AG09309 (cell line): ENCODE results near the gene HK1.
A peak's percentile ranks its signal among the peaks of the same experiment; 100 is the strongest.

ENCODE experiments used
- DNase-seq: peaks from one replicate; pipeline ENCODE4 v3.0.0-alpha.2; 2010; ENCODE audit warnings: low read depth
- H3K4me3 ChIP-seq: 2 replicates; pipeline ENCODE4 v1.5.1; 2011; ENCODE audit warnings: mild to moderate bottlenecking, low read depth, low read length, moderate library complexity; ENCODE audit not compliant: control insufficient read depth
- TF ChIP-seq, protein P1 (sequence below): IDR thresholded peaks from 2 replicates; pipeline ENCODE4 v1.5.1; 2011; ENCODE audit warnings: mild to moderate bottlenecking, low read depth, low read length, inconsistent platforms; ENCODE audit not compliant: insufficient read depth, control insufficient read depth; ENCODE audit errors: missing control alignments

HK1 gene

DNA sequence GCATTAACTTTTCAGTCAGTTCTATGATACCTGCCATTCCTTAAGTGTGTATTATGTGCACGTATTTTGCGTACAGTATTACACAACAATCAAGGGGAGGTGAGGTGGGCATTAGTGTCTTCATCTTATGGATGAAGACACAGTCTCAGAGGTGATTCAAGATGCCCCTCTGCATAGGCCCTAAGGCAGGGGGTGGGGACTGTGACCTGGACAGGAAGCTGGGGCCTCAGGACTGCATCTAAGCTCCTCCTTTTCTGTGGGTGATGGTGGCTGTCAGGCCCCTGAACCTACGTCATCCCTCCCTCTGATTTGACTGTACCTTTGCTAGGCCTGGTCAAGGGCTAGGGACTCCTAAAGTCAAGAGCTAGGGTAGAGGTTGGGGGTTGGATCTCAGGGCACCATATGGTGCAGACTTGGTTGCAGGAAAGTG lies 38.9 kb downstream of the HK1 start:
- TF ChIP-seq, protein P1, sequence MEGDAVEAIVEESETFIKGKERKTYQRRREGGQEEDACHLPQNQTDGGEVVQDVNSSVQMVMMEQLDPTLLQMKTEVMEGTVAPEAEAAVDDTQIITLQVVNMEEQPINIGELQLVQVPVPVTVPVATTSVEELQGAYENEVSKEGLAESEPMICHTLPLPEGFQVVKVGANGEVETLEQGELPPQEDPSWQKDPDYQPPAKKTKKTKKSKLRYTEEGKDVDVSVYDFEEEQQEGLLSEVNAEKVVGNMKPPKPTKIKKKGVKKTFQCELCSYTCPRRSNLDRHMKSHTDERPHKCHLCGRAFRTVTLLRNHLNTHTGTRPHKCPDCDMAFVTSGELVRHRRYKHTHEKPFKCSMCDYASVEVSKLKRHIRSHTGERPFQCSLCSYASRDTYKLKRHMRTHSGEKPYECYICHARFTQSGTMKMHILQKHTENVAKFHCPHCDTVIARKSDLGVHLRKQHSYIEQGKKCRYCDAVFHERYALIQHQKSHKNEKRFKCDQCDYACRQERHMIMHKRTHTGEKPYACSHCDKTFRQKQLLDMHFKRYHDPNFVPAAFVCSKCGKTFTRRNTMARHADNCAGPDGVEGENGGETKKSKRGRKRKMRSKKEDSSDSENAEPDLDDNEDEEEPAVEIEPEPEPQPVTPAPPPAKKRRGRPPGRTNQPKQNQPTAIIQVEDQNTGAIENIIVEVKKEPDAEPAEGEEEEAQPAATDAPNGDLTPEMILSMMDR: no peak
- no peak overlapping the region for H3K4me3 ChIP-seq
- no peak for DNase-seq

DNA sequence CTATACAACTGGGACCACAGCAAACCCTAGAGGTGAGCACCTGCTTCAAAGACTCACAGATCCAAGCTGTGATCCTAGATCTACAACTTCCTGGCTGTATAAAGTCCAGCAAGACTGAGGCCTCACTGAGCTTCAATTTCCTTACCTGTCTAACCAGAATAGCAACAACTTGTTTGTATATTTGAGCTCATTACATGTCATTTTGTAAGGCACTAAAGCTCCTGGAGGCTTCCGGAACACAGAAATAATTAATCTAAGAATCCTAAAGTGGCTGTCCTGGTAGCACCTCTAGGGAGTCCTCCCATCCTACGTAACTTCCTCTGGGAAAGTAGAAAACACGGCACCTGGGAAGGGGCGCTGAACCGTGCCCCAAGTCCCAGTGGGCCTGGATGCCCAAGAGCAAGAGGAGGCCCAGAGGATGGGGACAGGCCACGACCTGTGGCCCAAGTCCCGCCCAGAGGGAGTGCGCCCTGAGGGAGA lies 39.4 kb downstream of the HK1 start:
- peak overlapping the region; percentile 91 for H3K4me3 ChIP-seq
- no peak for DNase-seq
- TF ChIP-seq, protein P1: no peak

DNA sequence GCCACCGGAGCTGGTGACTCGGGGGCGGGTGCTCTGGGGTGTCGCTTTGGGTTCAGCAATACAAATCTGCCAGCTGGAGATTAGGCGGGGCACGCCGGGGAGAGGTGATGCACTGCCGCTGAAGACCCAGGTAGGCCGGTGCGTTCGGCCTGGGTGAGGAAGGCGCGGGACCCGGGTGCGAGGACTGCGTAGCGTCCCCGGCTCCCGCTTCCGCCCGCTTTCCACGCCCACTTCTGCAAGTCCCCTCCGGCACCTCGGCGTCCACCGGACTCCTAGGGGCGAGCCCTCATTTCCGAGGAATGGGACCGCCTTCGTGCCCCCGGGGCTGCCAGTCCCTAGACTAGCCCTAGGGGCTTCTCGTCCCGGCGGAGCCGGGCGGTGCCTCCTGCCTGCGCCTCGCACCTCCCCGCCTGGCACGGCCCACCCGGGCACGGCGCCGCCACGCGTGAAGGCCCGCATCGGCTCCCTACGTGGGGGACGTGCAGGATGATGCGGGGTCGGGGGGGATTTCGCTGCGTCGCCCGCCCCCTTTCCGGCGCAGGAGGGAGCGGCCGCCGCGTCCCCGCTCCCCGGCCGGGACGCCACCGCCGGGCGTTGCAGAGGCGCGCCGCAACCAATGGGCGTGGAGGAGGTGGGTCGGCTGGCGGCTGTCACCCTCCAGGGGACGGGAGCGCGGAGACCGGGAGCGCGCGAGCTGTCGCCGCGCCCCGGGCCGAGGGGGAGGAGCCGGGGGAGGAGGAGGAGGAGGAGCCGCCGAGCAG lies 40.0 kb downstream of the HK1 start:
- TF ChIP-seq, protein P1: no peak
- H3K4me3 ChIP-seq: peak overlapping the region; percentile 91
- peak; percentile 31 for DNase-seq

DNA sequence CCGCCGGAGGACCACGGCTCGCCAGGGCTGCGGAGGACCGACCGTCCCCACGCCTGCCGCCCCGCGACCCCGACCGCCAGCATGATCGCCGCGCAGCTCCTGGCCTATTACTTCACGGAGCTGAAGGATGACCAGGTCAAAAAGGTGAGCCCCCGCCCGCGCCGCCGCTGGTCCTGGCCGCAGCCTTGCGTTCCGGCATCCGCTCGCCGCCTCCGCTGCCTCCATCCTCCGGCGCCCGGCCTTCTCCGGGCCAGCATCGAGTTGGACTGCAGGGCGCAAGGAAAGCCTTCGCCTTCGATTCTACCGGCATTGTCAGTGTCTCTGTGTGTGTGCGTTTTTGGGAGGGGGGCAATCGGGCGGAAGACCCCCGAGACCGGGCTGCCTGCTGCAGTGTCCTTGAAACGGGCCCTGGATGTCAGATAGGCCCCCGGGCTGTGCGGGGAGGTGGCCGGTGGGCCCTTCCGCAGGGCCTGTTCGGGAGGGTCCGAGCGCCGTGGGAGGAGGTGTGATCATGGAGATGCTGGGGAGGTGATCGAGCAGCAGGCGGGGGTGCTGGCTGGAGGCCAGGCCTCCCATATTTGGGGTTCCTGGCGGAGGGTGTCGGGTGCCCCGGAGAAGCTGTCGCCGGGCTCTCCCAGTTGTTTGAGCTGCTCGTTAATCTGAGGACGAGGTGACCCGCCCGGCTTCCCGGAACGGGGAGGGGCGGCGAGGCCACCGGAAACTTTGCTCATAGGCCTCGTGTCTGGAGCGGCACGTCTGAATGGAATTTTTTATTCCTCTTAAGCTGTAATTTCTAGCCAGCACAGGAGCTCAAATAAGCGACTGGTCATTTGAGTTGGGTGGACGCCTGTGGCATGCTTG lies 40.8 kb downstream of the HK1 start:
- DNase-seq: no peak
- TF ChIP-seq, protein P1: no peak
- peak overlapping the region; percentile 91 for H3K4me3 ChIP-seq

DNA sequence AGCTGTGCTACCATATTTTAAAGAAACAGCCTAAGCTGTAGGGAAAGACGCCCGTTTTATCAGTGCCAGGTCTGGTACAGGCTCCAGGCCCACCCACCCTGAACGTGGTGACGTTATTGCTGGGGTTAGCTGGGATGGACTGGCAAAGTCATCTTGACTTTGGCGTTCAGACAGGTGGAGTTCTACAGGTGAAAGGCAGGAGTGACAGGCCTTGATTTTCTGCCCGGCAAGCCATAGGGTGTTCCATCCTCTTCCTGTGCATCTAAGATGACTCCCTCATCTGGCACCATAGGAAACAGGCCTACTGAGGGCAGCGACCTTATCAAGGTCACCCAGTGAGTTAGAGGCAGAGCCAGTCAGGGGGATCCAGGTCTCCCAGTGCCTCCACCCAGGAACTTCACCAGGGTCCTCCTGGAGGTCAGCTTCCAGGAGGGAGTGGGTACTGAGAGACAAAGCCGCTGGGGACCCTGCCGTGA lies 41.6 kb downstream of the HK1 start:
- TF ChIP-seq, protein P1: no peak
- DNase-seq: no peak
- peak overlapping the region; percentile 91 for H3K4me3 ChIP-seq

DNA sequence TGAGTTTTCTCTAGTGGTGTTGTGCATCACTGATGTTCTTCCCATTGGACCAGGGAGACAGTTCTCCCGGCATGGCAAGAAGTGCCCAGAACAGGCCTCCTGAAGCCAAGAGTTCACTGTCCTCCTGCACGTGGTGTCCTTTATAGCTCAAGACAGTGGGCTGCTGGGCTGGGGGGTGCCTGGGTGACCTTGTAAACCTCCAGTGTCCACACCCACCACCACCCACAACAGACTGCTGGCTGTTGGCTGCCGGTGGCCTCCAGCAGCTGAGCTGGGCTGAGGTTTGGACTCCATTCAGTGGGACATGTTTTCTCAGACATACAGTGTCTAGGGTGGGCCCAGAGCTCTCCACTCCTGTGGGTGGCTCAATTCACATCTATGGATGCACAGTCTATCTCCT lies 42.2 kb downstream of the HK1 start:
- TF ChIP-seq, protein P1: no peak

More for the DNA sequence above, 42.2 kb downstream of the HK1 start:
- H3K4me3 ChIP-seq: peak overlapping the region; percentile 91
- no peak for DNase-seq
